HUES48 (cell line): ENCODE results near the gene DNAAF5.

Experiments used
- H3K27ac ChIP-seq: one replicate; pipeline ENCODE4 v1.7.0; 2013; ENCODE audit warnings: low read depth, low read length, inconsistent platforms
- H3K27me3 ChIP-seq: 2 replicates; pipeline ENCODE4 v1.6.1; 2013; ENCODE audit warnings: mild to moderate bottlenecking, low read length; ENCODE audit not compliant: control insufficient read depth, insufficient read depth
- H3K36me3 ChIP-seq: 2 replicates; pipeline ENCODE4 v1.6.1; 2013; ENCODE audit warnings: low read length; ENCODE audit not compliant: control insufficient read depth, insufficient read depth
- H3K4me1 ChIP-seq: 2 replicates; pipeline ENCODE4 v1.6.1; 2013; ENCODE audit warnings: mild to moderate bottlenecking, low read length; ENCODE audit not compliant: control insufficient read depth, insufficient read depth
- H3K4me3 ChIP-seq: 2 replicates; pipeline ENCODE4 v1.5.1; 2013; ENCODE audit warnings: mild to moderate bottlenecking, low read depth, low read length
- H3K9ac ChIP-seq: 2 replicates; pipeline ENCODE4 v1.6.1; 2013; ENCODE audit warnings: mild to moderate bottlenecking, low read depth, low read length, moderate library complexity
- H3K9me3 ChIP-seq: 2 replicates; pipeline ENCODE4 v1.6.1; 2013; ENCODE audit warnings: low read length; ENCODE audit not compliant: control insufficient read depth, insufficient read depth

DNAAF5 gene

GRCh38 chr7:820341-820740 is 93.8 kb downstream of the DNAAF5 start:
- Histone ChIP-seq H3K4me1 (peaks cover 7% of the 10 kb centered on the region; the same call in 1 of the 2 replicates), H3K9ac (no peak overlapping the region), H3K9me3 (no peaks in the 10 kb centered on the region), H3K27ac (no peak overlapping the region), H3K27me3 (no peaks in the 10 kb centered on the region), H3K4me3 (no peak overlapping the region), H3K36me3 (peaks cover 4% of the 10 kb centered on the region)

GRCh38 chr7:821688-822087 is 95.2 kb downstream of the DNAAF5 start:
- Histone ChIP-seq H3K27me3 (no peaks in the 10 kb centered on the region), H3K9me3 (no peaks in the 10 kb centered on the region), H3K4me1 (peaks cover 12% of the 10 kb centered on the region), H3K36me3 (peaks cover 4% of the 10 kb centered on the region), H3K27ac (no peak overlapping the region), H3K4me3 (no peak overlapping the region), H3K9ac (no peak overlapping the region)

GRCh38 chr7:822692-823276 is 96.3 kb downstream of the DNAAF5 start:
- H3K4me3 ChIP-seq: no peak overlapping the region
- H3K9ac ChIP-seq: no peak overlapping the region
- H3K4me1 ChIP-seq: peaks cover 10% of the 10 kb centered on the region
- no peaks in the 10 kb centered on the region for H3K27me3 ChIP-seq
- H3K36me3 ChIP-seq: peaks cover 4% of the 10 kb centered on the region
- no peaks in the 10 kb centered on the region for H3K9me3 ChIP-seq
- no peak overlapping the region for H3K27ac ChIP-seq

DNA sequence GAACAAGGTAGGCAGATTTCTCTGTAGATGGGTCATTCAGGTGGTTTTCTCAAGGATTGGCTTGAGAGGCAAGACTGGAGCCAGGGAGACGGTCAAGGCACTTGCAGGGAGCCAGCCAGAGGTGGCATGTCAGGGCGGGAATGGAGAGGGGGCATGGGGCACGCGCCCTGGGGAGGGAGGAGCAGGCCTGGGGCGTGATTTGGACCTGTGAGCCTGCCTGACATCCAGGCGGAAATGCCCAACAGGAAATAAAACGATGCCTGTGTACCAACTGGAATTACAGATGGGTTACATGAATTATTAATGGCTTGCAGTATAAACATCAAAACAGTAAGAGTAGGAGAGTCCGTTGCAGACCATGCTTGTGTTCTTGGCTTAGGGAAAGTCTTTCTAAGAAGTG is 97.2 kb downstream of the DNAAF5 start:
- Histone ChIP-seq H3K4me1 (peaks cover 7% of the 10 kb centered on the region), H3K4me3 (no peak overlapping the region), H3K9ac (no peak overlapping the region), H3K27me3 (no peaks in the 10 kb centered on the region), H3K27ac (no peak overlapping the region), H3K36me3 (peaks cover 4% of the 10 kb centered on the region), H3K9me3 (no peaks in the 10 kb centered on the region)

DNA sequence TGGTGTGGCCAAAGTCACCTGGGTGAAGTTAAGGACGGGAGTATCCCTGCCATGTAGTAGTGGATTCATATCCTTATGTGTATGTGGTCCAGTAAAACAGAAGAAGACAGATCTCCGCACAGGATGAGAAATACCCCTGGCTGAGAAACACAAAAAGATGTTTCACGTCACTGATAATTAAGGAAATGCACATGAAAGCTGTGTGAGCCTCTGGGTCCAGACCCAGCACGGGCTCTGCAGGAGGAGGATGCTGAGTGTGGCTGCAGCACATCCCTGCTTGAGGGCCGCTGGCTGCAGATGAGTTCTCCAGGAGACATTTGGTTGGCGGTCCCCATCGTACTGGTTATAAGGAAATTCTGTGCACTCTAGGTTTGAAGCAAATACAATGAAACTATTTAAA is 97.6 kb downstream of the DNAAF5 start:
- Histone ChIP-seq H3K9me3 (no peaks in the 10 kb centered on the region), H3K4me3 (no peak overlapping the region), H3K36me3 (peaks cover 4% of the 10 kb centered on the region), H3K4me1 (peaks cover 7% of the 10 kb centered on the region), H3K27me3 (no peaks in the 10 kb centered on the region), H3K9ac (no peak overlapping the region), H3K27ac (no peak overlapping the region)

DNA sequence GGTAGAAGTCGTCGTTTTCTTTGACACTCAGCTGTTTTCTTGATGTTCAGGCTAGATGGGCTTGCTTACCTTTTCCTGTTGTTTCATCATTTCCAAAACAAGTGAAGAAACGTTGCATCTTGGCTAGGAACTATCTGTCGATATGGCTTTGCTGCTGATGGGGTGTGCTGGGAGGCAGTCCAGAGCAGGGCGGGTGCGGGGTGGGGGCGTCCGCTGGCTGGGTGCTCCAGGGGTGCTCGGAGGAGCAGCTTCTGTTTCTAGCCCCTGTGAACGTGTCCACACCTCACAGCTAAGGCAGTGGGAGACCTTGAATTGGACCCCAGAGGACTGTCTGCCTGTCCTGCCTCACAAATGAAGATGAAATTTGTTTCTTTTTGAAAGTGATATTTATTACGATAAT is 98.2 kb downstream of the DNAAF5 start:
- no peaks in the 10 kb centered on the region for H3K27me3 ChIP-seq
- peaks cover 4% of the 10 kb centered on the region for H3K36me3 ChIP-seq
- H3K4me3 ChIP-seq: no peak overlapping the region
- peaks cover 7% of the 10 kb centered on the region for H3K4me1 ChIP-seq
- no peaks in the 10 kb centered on the region for H3K9me3 ChIP-seq
- H3K27ac ChIP-seq: no peak overlapping the region
- H3K9ac ChIP-seq: no peak overlapping the region

GRCh38 chr7:825386-825785 is 98.9 kb downstream of the DNAAF5 start:
- no peaks in the 10 kb centered on the region for H3K9me3 ChIP-seq
- no peak overlapping the region for H3K9ac ChIP-seq
- H3K27ac ChIP-seq: no peak overlapping the region
- H3K4me3 ChIP-seq: no peak overlapping the region
- H3K36me3 ChIP-seq: peaks cover 4% of the 10 kb centered on the region
- no peaks in the 10 kb centered on the region for H3K27me3 ChIP-seq
- H3K4me1 ChIP-seq: peaks cover 9% of the 10 kb centered on the region

DNA sequence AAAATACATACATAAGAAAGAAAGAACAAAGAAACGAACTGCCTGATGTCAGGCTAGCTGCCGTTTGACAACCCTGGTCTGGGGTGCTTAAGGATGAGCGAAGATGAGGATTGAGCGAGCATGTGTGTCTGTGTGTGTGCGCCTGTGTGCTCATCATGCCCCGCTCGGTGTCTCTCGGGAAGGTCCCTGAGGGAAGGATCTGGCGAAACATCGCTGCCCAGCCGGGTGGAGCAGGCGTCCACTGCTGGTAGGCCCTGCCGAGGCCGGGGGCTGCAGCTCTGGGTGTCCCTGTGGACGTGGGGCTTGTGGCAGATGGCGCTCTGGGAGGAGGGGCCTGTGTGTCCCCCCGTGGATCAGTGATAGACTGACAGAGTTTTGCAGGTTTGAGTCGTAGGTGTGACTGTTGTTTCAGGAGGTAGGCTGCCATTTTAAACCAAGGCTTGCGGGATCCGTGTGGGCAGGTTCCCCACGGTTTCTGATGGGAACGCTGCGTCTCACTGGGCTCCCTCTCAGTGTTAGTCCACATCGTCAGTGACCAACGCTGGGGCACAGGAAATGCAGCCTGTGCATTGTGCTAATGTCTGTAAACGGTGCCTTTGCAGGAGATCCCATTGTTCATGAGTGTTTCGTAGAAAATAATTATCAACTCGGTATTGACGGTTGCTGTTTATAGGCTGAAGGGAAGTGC is 99.9 kb downstream of the DNAAF5 start:
- Histone ChIP-seq H3K27me3 (no peaks in the 10 kb centered on the region), H3K27ac (peak overlapping the region; percentile 32), H3K4me3 (no peak overlapping the region), H3K9me3 (no peaks in the 10 kb centered on the region), H3K36me3 (peaks cover 4% of the 10 kb centered on the region), H3K9ac (no peak overlapping the region), H3K4me1 (peaks cover 14% of the 10 kb centered on the region)

GRCh38 chr7:828793-829561 is 102.5 kb downstream of the DNAAF5 start:
- no peak overlapping the region for H3K9ac ChIP-seq
- no peaks in the 10 kb centered on the region for H3K27me3 ChIP-seq
- no peak overlapping the region for H3K27ac ChIP-seq
- H3K4me1 ChIP-seq: peaks cover 30% of the 10 kb centered on the region
- no peak overlapping the region for H3K4me3 ChIP-seq
- no peaks in the 10 kb centered on the region for H3K9me3 ChIP-seq
- peaks cover 12% of the 10 kb centered on the region for H3K36me3 ChIP-seq

DNA sequence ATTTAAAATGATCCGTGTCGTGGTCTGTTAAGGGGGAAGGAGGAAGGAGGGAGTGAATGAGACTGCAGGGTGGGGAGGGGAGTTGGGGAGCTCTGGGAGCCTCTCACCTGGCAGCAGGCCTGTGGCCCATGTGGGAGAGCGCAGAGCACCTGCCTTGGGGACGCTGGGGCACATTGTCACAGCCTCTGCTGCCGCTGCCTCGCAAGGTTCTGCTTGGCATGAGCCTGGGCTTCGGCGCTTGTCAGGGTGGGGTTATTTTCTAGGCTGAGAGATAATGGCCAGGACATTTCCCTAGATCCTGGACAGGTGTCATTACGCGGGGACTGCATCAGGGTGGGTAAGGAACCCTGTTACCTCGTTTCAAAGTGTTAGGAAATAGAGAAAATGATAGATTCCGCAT is 103.6 kb downstream of the DNAAF5 start:
- Histone ChIP-seq H3K36me3 (peaks cover 12% of the 10 kb centered on the region), H3K4me1 (peaks cover 30% of the 10 kb centered on the region), H3K27me3 (no peaks in the 10 kb centered on the region), H3K9me3 (no peaks in the 10 kb centered on the region), H3K9ac (no peak overlapping the region), H3K4me3 (no peak overlapping the region), H3K27ac (no peak overlapping the region)

DNA sequence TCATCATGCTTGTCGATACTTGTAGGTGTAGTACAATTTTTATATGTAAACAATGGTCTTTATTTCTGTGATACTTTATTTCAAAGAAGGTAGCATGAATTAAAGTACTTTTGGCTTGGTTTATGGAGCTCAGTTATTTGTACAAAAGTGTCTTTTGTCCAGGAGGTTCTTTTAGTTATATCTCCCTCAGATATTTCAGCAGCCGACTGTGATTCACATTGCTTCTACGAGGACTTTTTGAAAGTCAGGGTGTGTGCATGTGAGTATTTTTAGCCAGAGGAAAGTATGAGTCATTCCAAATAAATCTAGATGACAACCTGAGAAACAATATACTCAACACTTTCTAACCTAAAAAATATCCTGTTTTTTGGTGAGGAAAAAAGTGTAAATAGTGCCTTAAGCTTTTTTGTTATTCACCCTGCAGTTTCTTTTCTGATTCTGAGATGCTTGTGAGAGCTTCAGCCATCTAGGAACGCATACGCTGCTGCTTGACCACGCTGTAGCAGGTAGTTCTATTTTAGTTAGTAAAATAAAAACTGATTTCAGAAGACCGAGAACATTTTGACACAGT is 105.2 kb downstream of the DNAAF5 start:
- peak overlapping the region; percentile 7; the same call in 1 of the 2 replicates for H3K9ac ChIP-seq
- H3K4me1 ChIP-seq: peaks cover 23% of the 10 kb centered on the region
- H3K36me3 ChIP-seq: peaks cover 15% of the 10 kb centered on the region
- H3K4me3 ChIP-seq: peak overlapping the region; percentile 7; the same call in 1 of the 2 replicates
- no peaks in the 10 kb centered on the region for H3K27me3 ChIP-seq
- H3K27ac ChIP-seq: peak overlapping the region; percentile 79
- H3K9me3 ChIP-seq: no peaks in the 10 kb centered on the region
